ENCODE results near the gene PRPF40B.

PRPF40B gene

GRCh38 chr12:49683599-49684309 is 60.4 kb downstream of the PRPF40B start:
- ATAC-seq (ENCODE audit: low read depth) (no peak), DNase-seq (ENCODE audit: low spot score) (no peak)
- no peak for TF ChIP-seq CTCF (IDR thresholded peaks at IDR 0.05; ENCODE audit: poor library complexity, severe bottlenecking)
- Histone ChIP-seq H3K4me3 (ENCODE audit: severe bottlenecking) (no peak overlapping the region), H3K9me3 (ENCODE audit: severe bottlenecking) (no peaks in the 10 kb centered on the region), H3K36me3 (ENCODE audit: low read depth) (no peaks in the 10 kb centered on the region), H3K4me1 (ENCODE audit: insufficient read depth, poor library complexity, severe bottlenecking) (no peaks in the 10 kb centered on the region), H3K27me3 (ENCODE audit: insufficient read depth, poor library complexity, severe bottlenecking) (no peaks in the 10 kb centered on the region), H3K27ac (ENCODE audit: poor library complexity, severe bottlenecking) (no peak overlapping the region)

- Histone ChIP-seq H3K36me3 (ENCODE audit: low read depth) (no peaks in the 10 kb centered on the region), H3K4me3 (ENCODE audit: severe bottlenecking) (no peak overlapping the region), H3K27ac (ENCODE audit: poor library complexity, severe bottlenecking) (no peak overlapping the region), H3K27me3 (ENCODE audit: insufficient read depth, poor library complexity, severe bottlenecking) (no peaks in the 10 kb centered on the region), H3K4me1 (ENCODE audit: insufficient read depth, poor library complexity, severe bottlenecking) (no peaks in the 10 kb centered on the region), H3K9me3 (ENCODE audit: severe bottlenecking) (no peaks in the 10 kb centered on the region)
- no peak for TF ChIP-seq CTCF (IDR thresholded peaks at IDR 0.05; ENCODE audit: poor library complexity, severe bottlenecking)
- DNase-seq (ENCODE audit: low spot score) (no peak), ATAC-seq (ENCODE audit: low read depth) (no peak)
Measured at GRCh38 chr12:49684310-49684854, 61.0 kb downstream of the PRPF40B start.

- Histone ChIP-seq H3K9me3 (ENCODE audit: severe bottlenecking) (no peaks in the 10 kb centered on the region), H3K4me3 (ENCODE audit: severe bottlenecking) (no peak overlapping the region), H3K27ac (ENCODE audit: poor library complexity, severe bottlenecking) (no peak overlapping the region), H3K36me3 (ENCODE audit: low read depth) (no peaks in the 10 kb centered on the region), H3K27me3 (ENCODE audit: insufficient read depth, poor library complexity, severe bottlenecking) (no peaks in the 10 kb centered on the region), H3K4me1 (ENCODE audit: insufficient read depth, poor library complexity, severe bottlenecking) (no peaks in the 10 kb centered on the region)
- no peak for TF ChIP-seq CTCF (IDR thresholded peaks at IDR 0.05; ENCODE audit: poor library complexity, severe bottlenecking)
- DNase-seq (ENCODE audit: low spot score) (no peak), ATAC-seq (ENCODE audit: low read depth) (no peak)
Measured at GRCh38 chr12:49687941-49688340, 64.6 kb downstream of the PRPF40B start.

GRCh38 chr12:49689237-49689636 is 65.9 kb downstream of the PRPF40B start:
- no peak for ATAC-seq (ENCODE audit: low read depth)
- DNase-seq (ENCODE audit: low spot score), result no peak
- Histone ChIP-seq H3K36me3 (ENCODE audit: low read depth) (no peaks in the 10 kb centered on the region), H3K4me1 (ENCODE audit: insufficient read depth, poor library complexity, severe bottlenecking) (no peaks in the 10 kb centered on the region), H3K4me3 (ENCODE audit: severe bottlenecking) (no peak overlapping the region), H3K9me3 (ENCODE audit: severe bottlenecking) (no peaks in the 10 kb centered on the region), H3K27ac (ENCODE audit: poor library complexity, severe bottlenecking) (no peak overlapping the region), H3K27me3 (ENCODE audit: insufficient read depth, poor library complexity, severe bottlenecking) (no peaks in the 10 kb centered on the region)
- no peak for TF ChIP-seq CTCF (IDR thresholded peaks at IDR 0.05; ENCODE audit: poor library complexity, severe bottlenecking)

- Histone ChIP-seq H3K4me1 (ENCODE audit: insufficient read depth, poor library complexity, severe bottlenecking) (no peaks in the 10 kb centered on the region), H3K9me3 (ENCODE audit: severe bottlenecking) (no peaks in the 10 kb centered on the region), H3K27ac (ENCODE audit: poor library complexity, severe bottlenecking) (no peak overlapping the region), H3K36me3 (ENCODE audit: low read depth) (no peaks in the 10 kb centered on the region), H3K27me3 (ENCODE audit: insufficient read depth, poor library complexity, severe bottlenecking) (no peaks in the 10 kb centered on the region), H3K4me3 (ENCODE audit: severe bottlenecking) (no peak overlapping the region)
- TF ChIP-seq CTCF (IDR thresholded peaks at IDR 0.05; ENCODE audit: poor library complexity, severe bottlenecking), result no peak
- DNase-seq (ENCODE audit: low spot score), result no peak
- no peak for ATAC-seq (ENCODE audit: low read depth)
Measured at GRCh38 chr12:49689785-49690184, 66.4 kb downstream of the PRPF40B start.
